Activated CD4-positive, alpha-beta T cell treated with anti-CD3 and anti-CD28 coated beads, Interleukin-2, amount 50 U/mL, for 24 hours (primary cell): Measurements from ENCODE around the gene STAT6.
"Not testable (repeated sequence)": the region's sequence is repeated elsewhere in the genome, so short reads cannot be mapped to it uniquely, and the experiment has no call there.

Experiments used
- DNase-seq, 2 donors: peaks; one replicate each; pipeline ENCODE4 v3.0.0-alpha.2; 2020; ENCODE audit warnings: low read depth in 1 of 2, low spot score in 1 of 2

The STAT6 gene

DNA sequence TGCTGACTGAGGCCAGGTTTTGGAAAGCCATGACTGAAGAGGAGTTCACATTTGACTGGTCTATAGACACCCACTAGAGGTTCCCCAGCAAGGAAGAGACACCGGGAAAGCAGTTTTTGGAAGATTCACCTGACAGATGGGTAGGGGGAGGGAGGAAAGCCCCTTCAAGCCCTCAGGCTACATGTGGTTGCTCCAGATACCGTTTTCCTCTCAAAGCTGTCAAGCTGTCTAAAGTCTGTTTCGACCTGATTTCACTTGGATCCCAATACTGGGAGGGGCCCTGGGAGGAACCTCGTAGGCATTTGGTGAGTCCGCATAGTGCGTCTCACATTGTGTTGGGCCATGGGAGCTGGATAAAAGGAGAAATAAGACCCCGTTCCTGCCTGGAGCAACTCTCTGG, 15.4 kb upstream of the STAT6 start:
- no peak for DNase-seq

DNA sequence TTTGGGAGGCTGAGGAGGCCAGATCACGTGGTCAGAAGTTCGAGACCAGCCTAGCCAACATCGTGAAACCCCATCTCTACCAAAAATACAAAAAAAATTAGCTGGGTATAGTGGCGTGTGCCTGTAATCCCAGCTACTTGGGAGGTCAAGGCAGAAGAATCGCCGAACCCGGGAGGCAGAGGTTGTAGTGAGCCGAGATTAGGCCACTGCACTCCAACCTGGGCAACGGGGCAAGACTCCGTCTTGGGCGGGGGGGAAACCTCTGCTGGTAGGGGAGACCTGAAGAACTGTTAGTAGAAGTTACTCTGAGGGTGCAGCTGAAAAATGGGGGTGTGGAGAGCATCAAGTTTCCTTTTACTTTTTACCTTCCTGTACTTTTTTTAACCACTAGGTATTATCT, 14.9 kb upstream of the STAT6 start:
- DNase-seq, result no peak

DNA sequence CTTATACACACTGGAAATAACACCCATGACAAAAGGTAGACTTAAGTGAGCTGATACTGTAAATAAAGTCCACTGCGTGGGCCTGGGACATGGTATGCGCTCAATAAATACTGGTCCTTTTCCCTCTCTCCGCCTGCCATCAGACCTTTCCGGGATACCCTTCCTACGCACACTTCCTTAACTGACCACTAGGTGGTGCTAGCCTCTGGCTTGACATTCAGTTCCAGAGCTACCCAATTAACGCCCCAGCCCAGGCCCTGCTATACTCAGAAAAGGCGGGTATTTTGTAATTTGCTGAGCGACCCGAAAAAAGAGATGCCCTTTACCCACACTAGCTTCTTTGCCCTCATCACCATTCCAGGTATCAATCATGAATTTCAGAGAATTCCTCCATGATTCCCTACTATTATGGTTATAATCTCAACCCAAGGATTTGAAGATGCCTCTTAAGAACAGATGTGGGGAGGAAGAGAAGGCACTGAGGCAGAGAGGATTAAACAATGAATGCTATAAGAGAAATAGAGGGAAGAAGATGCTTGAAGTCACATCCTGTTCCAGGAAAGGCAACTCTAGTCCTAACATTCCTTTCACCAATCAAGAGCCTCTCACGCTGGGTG, 13.2 kb upstream of the STAT6 start:
- peak; percentile 45 to 74 for DNase-seq

DNA sequence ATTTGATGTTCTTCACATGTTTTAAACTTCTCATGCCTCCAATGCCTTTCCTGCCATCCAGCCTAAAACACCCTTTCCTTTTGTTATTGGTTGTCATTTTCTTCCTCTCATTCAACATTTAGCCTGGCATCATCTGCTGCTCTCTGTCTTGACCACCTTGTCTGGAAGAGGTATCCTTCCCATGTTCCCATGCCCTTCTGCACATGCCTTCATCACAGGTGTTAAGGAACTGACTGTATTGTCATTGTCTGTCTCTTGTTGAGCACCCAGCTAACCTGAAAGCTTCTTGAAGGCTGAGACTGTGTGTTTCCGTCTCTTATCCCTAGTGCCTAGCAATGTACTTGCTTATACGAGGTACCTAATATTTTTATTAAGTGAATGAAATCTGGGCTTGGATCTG, 12.7 kb upstream of the STAT6 start:
- no peak for DNase-seq

DNA sequence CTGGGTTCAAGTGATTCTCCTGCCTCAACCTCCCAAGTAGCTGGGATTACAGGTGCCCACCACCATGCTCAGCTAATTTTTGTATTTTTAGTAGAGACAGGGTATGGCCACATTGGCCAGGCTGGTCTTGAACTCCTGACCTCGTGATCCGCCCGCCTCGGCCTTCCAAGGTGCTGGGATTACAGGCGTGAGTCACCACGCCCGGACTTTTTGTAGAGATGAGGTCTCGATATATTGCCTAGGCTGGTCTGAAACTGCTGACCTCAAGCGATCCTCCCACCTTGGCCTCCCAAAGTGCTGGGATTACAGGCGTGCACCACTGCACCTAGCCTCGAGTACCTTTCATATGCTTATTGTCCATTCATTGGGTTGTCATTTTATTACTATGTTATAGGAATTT, 9.6 kb upstream of the STAT6 start:
- not testable (repeated sequence) for DNase-seq

DNA sequence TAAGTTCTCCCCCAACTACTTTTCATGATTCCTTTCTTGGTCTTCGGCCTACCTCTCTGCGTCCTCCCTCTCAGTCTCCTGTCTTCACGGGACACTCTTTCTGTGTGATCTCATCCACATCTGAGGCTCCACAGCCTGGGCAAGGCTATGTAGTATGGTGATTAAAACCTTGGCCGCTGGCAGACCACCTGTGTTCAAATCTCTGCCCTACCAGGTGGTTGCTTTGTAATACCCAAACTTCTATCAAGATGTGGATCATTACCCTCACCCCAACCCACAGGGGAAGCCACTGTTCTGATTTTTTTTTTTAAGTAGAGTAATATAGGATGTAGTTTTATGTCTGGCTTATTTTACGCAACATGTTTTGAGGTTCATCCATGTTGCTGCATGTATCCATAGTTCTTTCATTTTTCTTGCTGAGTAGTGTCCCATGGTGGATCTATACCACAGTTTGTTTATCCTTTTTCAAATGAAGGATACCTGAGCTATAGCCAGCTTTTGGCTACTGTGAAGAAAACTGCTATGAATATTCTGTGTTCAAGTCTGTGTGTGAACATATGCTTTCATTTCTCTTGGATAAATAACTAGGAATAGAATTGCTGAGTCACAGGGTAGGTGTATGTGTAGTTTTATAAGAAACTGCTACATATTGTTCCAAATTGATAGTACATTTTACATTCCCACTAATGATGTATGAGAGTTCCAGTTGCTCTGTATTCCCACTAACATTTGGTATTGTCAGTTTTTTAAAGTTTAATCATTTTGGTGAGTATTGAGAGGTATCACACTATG, 8.3 kb upstream of the STAT6 start:
- DNase-seq, result no peak

DNA sequence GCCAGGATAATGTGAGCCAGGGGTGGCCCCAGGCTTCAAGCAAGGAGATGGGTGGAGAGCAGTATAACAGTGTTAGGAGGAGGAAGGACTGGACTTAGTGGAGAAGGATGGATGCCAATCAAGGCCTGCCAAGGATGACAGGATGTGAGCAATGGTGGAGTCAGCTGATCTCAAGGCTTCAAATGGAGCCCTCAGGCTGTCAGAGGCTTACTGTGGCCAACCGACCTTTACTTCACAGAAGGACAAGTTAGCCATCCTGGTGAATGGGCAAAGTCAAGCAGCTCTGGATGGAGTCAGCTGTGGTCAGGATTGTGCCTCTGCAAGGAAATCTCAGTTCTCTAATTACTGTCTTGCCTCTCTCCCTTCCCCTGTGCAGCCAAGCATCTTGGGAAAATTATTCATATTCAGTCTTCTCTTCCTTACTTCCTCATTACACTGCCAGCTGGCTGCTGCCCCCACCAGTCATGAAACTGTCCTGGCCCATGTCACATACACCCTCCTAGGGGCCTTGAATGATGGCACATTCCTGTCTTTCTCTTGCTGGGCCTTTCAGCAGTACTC, 7.6 kb upstream of the STAT6 start:
- no peak for DNase-seq

DNA sequence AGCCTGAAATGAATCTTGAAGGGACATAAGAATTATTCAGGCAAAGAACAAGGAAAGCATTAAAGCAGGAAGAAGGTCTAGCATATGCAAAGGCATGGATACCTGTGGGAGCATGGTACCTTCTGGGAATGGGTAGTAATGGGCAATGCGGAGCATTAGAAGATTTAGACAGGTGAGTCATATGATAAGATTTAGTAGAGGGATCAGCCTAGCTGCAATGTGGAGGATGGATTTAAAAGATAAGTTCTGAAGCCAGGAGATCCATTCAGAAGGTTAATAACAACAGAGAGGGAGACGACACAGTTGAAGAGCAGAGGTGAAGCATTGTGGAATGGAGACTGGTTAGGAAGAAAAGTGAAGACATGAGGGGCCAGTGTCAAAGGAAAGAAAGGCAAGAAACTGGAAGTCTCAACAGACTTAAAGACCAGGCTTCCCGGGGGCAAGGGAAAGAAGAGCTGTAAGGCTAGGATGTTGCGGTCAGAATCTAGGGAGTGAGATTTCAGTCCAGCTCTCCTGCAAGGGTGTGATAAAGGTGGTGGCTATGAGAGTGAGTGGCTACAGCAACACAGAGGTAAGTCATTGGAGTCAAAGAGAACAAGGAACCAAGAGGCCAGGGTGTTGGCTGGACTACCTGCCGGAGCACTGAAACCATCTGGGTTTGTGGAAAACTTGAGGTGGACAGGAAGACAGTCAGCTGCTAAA, 5.6 kb upstream of the STAT6 start:
- DNase-seq, result no peak

DNA sequence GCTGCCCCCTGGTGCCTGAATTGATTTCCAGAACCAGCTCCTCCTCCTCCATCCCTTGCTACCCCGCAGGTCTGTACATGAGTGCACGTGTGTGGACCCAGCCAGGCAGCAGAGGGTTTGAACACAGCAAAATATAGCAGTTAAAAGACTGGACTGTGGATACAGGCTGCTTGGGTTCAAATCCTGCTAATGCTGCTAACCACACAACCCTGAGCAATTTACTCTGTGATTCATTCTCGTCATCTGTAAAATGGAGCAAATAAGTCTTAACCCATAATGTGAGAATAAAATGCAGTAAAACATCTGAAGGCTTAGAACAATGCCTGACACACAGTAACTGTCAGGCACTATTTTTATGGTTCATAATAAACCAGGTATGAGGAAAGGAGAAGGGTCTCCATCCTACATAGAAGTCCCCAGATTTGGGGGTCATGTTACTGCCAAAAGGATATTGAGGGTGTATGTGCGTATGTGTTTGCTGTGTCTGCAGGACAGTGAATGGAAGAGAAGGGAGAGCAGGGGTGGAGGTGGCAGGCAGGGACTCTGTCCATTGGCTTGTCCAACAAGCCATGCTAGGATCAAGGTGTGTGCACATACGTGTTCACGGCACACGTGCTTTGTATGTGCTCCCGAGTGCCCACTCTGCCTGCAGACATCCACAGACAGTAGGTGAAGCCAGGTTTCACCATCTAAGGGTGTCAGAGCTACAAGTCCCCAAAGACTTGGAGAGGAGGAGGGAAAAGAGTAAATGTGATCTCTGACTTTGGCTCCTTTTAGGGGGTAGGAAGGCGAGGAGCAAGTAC, 1.5 kb upstream of the STAT6 start:
- DNase-seq, result no peak

DNA sequence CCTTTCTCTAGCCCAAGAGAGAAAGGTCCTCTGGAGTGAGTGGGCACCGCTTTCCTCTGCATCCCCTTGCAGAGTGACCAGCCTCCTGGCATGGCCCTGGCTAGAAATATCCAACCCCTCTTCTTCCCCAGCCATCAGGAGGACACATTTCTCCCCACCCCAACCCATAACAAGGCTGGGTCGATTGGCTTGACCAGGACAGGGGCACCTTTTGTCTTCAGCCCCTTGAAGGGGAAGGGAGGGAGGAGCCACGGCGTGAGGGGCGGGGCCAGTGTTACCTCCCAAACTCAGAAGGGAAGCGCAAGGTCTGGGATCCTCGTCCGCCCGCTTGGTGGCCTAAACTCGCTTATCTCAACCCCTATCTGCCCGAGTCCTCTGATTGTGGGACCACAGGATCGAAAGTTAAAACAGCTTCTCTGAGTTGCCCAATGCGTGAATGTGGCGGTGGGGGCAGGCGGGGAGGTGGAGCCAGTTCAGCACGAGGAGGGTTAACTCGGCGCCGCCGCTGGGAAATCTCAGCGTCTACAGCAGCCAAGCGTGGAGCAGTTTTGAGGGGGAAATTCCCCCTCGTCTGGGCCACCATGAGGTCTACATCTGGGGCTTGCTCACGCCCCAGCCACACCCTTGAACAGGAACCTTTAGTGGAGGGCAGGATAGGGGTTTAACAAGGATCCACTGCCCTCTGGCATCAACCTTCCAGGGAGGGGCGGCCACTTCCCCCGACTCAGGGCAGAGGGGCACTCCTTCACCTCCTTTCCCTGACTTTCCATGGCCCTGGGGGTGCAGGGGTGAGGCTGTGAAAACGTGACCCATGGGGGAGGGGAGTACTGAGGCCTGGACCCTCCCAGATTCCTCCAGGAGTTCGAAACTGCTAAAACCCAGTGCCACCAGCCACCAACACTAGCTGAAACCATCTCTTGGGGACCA, 795 bp downstream of the STAT6 start:
- peak; percentile 61 to 71 for DNase-seq

DNA sequence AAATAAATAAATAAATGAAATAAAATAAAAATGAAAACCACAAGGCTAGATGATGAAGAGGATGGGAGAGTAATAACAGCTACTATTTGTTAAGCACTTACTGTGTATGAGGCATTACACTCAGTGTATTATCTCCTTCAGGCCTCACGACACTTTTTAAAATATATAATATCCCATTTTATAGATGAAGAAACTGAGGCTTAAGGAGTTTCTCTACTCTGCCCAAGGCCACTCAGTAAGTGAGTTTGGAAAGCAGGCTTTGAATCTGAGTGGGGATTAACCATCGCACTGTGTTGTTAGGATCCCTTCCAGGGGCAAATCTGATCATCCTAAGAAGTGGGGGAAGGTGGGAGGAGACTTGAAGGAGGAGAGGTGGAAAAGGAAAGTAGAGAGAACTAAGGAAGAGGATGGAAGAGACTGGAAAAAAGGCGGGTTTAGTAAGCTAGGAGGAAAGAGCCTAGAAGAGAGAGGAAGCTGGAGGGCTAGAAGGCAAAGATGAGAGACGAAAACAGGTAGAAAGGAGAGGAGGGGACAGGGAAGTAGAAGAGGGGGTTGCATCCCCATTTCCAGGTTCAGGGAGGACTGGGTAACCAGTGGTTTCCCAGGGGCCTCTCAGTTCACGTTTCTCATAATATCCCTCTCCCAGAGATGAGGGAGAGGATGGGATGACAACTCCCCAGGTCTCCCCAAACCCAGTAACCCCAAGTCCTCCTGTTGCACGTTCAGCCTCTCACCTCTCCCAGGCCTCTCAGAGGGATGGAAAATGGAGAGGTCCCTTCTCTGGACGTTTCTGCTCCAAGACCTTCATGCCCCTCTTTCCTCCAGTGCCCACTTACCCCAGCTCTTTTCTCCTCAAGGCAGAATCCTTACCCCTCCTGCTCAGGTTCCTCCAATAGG, 1.7 kb downstream of the STAT6 start:
- no peak for DNase-seq

DNA sequence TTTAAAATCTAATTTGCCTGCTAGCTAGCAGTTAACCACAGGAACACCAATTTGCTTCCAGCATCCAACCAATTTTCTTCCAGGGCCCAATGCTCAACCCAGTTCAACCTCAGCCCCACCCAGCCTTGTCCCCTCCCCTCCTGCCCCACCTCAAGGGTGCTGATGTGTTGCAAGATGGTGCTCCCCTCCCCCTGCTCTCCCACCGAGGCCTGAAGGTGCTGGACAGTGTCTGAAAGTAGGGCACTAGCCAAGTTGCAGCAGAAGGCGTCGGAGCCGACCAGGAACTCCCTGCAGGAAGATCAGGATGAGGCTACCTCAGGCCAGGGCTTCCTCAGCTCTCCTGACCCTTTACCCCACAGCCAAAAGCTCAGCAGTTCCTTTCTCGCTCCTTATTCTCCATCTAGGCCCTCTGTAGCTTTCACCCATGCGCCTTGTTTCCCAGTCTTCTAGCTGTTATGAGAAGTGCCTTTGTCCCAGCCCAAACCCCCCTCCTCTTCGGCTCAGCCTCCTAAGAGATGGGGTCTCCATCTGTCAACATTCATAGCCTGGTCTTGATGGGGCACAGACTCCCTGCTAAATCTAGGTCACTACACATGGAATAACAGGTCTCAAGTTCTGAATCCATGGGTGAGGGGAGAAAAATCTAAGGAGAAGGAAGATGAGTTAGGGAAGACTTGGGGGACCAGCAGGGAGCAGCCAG, 3.6 kb downstream of the STAT6 start:
- DNase-seq, result no peak

DNA sequence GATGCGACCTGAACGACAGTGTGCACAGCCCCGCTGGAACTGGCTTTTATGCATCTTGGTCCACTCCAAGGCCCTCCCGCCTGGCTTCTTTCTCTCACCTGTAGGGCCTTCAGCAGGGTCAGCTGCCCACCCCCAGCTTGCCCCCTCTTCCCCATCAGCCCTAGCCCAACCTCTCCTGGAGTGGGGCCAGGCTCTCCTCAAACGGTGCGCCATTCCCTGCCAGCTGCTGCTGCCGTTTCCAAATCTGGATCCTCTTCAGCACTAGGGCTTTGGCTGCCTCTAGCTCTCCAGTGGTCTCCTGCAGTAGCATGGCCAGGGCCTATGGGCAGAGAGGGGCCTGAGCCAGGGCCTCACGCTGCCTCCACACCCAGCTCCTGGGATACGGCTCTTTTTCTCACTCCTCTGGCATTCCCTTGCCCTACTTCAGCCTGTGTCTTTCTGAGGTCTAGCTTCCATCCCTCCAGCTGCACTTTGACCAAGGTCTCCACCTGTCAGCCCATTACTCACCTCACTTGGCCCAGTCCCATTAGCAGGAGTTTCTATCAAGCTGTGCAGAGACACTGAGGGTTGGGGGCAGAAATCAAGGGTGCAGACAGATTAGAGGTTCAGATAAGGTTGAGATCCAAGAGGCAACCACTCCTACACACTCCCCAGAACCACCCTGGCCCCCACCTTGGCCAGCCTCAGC, 5.0 kb downstream of the STAT6 start:
- DNase-seq, result no peak

DNA sequence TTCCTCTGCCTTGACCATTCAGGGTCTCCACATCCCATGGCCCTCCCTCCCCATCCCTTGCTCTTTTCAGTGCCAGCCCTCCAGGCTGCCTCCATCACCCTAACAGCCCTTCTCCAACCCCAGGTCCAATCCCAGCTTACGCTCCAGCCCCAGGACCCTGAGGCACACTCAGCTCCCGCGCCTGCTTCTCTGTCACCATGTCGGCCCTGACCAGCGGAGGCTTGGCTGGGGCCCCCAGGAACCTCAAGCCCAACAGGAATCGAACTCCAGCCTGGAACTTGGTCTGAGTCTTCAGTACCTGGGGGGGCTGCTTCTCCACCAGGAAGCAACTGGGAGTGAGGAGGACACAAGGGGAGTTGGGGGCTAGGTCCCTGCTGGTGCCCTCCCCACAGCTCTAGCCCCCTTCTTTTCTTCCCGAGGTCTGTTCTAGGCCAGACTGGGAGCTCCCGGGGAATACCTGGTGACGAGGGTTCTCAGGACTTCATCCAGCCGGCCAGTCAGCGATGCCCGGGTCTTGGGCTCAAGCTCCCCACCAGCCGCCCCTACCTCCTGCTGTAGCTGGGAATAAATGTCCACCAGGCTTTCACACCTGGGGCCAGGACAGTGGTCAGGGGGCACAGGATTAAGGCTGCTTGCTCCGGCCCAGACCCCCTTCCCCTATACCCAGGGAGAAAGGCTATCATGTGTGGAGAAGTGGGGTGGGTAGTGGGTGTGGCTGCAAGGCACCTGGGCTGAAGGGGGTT, 6.0 kb downstream of the STAT6 start:
- no peak for DNase-seq

DNA sequence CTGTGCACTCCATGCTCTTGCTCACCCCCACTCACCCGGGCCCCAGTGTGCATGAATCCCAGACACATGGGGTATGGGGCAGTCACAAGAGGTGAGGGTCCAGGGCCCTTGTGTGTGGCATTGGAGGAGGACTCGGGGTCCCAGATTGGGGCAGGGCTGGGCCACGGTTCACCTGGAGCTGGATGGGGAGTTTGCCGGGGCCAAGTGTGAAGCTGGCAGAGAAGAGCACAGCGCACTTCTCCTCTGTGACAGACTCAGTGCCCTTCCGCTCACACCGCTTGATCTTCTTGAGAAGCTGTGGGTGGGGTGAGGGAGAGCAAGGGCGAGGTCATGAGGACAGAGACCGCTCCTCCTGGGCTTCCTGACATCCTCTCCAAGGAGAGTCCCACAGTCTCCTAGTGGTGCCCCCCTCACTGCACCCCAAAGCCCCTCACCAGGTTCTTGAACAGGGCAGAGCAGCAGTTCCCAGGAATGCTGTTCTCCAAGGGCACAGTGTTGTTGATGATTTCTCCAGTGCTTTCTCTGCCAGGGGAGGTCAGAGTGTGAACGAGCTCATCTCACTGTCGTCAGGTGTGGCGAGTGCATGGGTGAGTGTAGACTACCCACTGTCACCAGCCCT, 6.8 kb downstream of the STAT6 start:
- no peak for DNase-seq

DNA sequence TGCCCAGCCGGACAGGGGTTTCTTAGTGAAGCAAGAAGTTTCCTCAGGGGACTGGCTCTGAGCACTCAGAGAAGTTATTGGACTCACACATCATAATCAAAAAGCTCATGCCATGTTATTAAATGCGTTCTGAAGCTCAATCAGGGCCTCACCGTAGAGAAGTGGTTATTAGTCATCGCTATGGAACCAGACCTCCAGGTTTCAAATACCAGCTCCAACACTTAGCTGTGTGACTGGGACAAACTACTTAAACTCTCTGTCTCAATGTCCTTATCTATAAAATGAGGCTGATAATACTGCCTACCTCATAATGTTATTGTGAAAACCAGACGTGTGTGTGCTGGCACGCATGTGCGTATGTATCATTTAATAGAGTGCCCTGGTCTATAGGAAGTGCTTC, 7.3 kb downstream of the STAT6 start:
- no peak for DNase-seq
